Measurements from ENCODE around the gene TLL2.

Gene TLL2

DNA sequence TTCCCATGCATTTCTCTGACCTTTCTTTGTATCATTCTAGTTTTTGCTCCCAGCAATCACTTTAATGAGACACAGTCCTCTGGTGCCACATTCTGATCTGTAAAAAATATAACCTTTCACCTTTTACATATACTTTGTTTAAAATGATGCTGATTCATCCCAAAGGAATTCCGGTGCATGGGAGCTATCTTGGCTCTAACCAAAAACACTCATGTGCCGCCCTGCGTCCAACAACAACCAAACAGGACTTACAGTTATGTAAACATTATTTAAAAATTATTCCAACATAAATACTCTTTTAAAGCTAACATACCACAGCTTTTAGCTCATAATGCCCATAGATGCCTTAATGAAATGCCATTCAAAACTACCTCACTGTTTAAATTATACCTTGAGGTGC lies 147.2 kb downstream of the TLL2 start:
- no peaks in the 10 kb centered on the region for H3K36me3 ChIP-seq (ENCODE audit: control insufficient read depth, insufficient read depth, low read length)
- TF ChIP-seq CTCF (IDR thresholded peaks at IDR 0.05; ENCODE audit: insufficient read depth, low read length, poor library complexity, severe bottlenecking), result no peak
- H3K27me3 ChIP-seq (replicated peaks; ENCODE audit: control insufficient read depth, insufficient read depth, low read length), result no peaks in the 10 kb centered on the region; the same call in 1 of the 2 replicates
- no peak overlapping the region for H3K4me3 ChIP-seq (replicated peaks; ENCODE audit: low read depth, low read length)
- DNase-seq (ENCODE audit: extremely low read depth, insufficient read length), result no peak

- H3K36me3 ChIP-seq (ENCODE audit: control insufficient read depth, insufficient read depth, low read length), result no peaks in the 10 kb centered on the region
- DNase-seq (ENCODE audit: extremely low read depth, insufficient read length), result no peak
Measured at GRCh38 chr10:96365571-96365970, 148.2 kb downstream of the TLL2 start.

GRCh38 chr10:96360766-96361165 lies 153.0 kb downstream of the TLL2 start:
- H3K36me3 ChIP-seq (ENCODE audit: control insufficient read depth, insufficient read depth, low read length), result no peaks in the 10 kb centered on the region
- no peak for DNase-seq (ENCODE audit: extremely low read depth, insufficient read length)
- no peaks in the 10 kb centered on the region; the same call in none of the 2 replicates for H3K27me3 ChIP-seq (replicated peaks; ENCODE audit: control insufficient read depth, insufficient read depth, low read length)
- no peak for TF ChIP-seq CTCF (IDR thresholded peaks at IDR 0.05; ENCODE audit: insufficient read depth, low read length, poor library complexity, severe bottlenecking)
- H3K4me3 ChIP-seq (replicated peaks; ENCODE audit: low read depth, low read length), result no peak overlapping the region

More at GRCh38 chr10:96365571-96365970, 148.2 kb downstream of the TLL2 start:
- TF ChIP-seq CTCF (IDR thresholded peaks at IDR 0.05; ENCODE audit: insufficient read depth, low read length, poor library complexity, severe bottlenecking), result no peak
- no peaks in the 10 kb centered on the region; the same call in none of the 2 replicates for H3K27me3 ChIP-seq (replicated peaks; ENCODE audit: control insufficient read depth, insufficient read depth, low read length)
- H3K4me3 ChIP-seq (replicated peaks; ENCODE audit: low read depth, low read length), result no peak overlapping the region

DNA sequence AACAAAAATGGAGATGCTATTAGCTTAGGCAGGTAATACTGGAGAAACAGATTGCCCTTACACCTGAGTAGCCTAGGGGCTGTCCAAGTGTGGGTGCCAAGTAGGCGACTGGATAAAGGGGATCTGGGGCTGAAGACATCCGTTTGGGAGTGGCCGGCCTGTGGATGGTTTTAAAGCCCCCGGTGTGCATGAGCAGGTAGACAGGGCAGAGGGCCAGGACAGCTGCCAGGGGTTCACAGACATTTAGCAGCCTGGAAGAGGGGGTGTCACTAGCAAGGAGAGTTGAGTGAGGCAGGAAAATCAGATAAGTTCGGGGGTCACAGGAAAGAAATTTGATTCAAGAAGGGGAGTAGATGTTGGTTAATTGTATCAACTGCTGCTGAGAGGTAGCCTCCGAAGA lies 153.4 kb downstream of the TLL2 start:
- Histone ChIP-seq H3K27me3 (replicated peaks; ENCODE audit: control insufficient read depth, insufficient read depth, low read length) (no peaks in the 10 kb centered on the region; the same call in none of the 2 replicates), H3K4me3 (replicated peaks; ENCODE audit: low read depth, low read length) (no peak overlapping the region), H3K36me3 (ENCODE audit: control insufficient read depth, insufficient read depth, low read length) (no peaks in the 10 kb centered on the region)
- no peak for TF ChIP-seq CTCF (IDR thresholded peaks at IDR 0.05; ENCODE audit: insufficient read depth, low read length, poor library complexity, severe bottlenecking)
- no peak for DNase-seq (ENCODE audit: extremely low read depth, insufficient read length)

DNA sequence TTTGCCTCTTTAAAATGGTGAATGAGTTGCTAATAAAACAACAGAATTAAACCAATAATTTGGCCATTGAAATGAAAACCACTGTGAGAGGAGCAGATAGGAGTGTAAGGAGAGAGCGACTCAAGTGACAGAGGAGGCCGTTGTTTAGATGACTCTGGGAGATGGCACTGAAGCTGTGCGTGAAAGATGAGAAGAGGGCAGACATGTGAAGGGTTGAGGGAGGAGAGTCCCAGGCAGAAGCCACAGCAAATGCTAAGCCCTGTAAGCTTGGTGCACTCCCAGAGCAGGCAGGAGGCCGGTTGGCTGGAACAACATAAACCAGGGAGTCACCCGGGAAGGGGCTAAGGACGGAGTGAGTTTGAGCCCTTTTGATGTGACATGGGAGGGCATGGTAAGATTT lies 154.1 kb downstream of the TLL2 start:
- H3K27me3 ChIP-seq (replicated peaks; ENCODE audit: control insufficient read depth, insufficient read depth, low read length), result no peaks in the 10 kb centered on the region; the same call in none of the 2 replicates
- H3K4me3 ChIP-seq (replicated peaks; ENCODE audit: low read depth, low read length), result no peak overlapping the region
- no peak for TF ChIP-seq CTCF (IDR thresholded peaks at IDR 0.05; ENCODE audit: insufficient read depth, low read length, poor library complexity, severe bottlenecking)
- no peak for DNase-seq (ENCODE audit: extremely low read depth, insufficient read length)
- H3K36me3 ChIP-seq (ENCODE audit: control insufficient read depth, insufficient read depth, low read length), result no peaks in the 10 kb centered on the region

All from GM06990 (cell line).